HTR-8/SVneo (cell line): ENCODE data around the gene PCDHGA7.
A peak's percentile ranks its signal among the peaks of the same experiment; 100 is the strongest.
"Not testable (repeated sequence)": the region's sequence is repeated elsewhere in the genome, so short reads cannot be mapped to it uniquely, and the experiment has no call there.

Experiments used
- DNase-seq: peaks from one replicate; pipeline ENCODE4 v3.0.0; 2011; ENCODE audit warnings: low spot score, mixed read lengths; ENCODE audit not compliant: insufficient read length
- FAIRE-seq: peaks from 2 replicates; lab custom pipeline; 2011; peaks lifted over from hg19 to GRCh38; lab: Jason Lieb, UNC

PCDHGA7 gene

DNA sequence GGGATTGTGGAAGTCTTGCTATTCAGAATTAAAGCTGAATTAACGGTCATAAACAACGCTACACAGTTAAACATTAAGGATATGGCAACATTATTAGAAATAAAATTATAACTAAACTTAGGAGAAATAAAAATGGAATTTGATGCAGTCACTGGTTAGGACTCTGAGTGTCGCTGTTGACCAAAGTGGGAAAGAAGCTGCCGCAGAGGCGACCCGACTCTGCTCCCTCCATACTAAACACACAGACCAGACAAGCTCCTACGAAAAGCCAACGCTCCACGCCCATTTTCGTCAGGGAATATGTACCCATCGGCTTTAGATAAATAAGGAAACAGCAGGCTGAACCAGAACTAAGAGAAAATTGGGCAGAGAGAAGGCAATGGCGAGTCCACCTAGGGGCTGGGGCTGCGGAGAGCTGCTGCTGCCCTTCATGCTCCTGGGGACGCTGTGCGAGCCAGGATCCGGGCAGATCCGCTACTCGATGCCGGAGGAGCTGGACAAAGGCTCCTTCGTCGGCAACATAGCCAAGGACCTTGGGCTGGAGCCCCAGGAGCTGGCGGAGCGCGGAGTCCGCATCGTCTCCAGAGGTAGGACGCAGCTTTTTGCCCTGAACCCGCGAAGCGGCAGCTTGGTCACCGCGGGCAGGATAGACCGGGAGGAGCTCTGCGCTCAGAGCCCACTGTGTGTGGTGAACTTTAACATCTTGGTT lies 18.4 kb upstream of the PCDHGA7 start, which contains the start of gene PCDHGA5:
TSS of gene PCDHGA5 (plus strand) at position 211 of the 709 bp plus-strand sequence. CDS start at position 380, 169 bp downstream.
- DNase-seq (no peak), FAIRE-seq (no peak)

DNA sequence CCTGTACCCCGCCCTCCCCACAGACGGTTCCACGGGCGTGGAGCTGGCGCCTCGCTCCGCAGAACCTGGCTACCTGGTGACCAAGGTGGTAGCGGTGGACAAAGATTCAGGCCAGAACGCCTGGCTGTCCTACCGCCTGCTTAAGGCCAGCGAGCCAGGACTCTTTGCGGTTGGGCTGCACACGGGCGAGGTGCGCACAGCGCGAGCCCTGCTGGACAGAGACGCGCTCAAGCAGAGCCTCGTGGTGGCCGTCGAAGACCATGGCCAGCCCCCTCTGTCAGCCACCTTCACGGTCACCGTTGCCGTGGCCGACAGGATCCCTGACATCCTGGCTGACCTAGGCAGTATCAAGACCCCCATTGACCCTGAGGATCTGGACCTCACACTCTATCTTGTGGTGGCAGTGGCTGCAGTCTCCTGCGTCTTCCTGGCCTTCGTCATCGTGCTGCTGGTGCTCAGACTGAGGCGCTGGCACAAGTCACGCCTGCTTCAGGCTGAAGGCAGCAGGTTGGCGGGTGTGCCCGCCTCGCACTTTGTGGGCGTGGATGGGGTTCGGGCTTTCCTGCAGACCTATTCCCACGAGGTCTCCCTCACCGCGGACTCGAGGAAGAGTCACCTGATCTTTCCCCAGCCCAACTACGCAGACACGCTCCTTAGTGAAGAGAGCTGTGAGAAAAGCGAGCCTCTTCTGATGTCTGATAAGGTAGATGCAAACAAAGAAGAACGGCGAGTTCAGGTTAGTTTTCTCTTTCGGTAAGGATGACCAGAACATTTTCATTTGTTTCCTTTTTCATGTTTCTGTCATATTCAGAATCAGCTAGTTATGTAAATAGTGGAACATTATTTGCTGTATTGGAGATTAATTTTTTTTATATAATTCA lies 16.3 kb upstream of the PCDHGA7 start:
- DNase-seq = no peak
- FAIRE-seq = no peak

DNA sequence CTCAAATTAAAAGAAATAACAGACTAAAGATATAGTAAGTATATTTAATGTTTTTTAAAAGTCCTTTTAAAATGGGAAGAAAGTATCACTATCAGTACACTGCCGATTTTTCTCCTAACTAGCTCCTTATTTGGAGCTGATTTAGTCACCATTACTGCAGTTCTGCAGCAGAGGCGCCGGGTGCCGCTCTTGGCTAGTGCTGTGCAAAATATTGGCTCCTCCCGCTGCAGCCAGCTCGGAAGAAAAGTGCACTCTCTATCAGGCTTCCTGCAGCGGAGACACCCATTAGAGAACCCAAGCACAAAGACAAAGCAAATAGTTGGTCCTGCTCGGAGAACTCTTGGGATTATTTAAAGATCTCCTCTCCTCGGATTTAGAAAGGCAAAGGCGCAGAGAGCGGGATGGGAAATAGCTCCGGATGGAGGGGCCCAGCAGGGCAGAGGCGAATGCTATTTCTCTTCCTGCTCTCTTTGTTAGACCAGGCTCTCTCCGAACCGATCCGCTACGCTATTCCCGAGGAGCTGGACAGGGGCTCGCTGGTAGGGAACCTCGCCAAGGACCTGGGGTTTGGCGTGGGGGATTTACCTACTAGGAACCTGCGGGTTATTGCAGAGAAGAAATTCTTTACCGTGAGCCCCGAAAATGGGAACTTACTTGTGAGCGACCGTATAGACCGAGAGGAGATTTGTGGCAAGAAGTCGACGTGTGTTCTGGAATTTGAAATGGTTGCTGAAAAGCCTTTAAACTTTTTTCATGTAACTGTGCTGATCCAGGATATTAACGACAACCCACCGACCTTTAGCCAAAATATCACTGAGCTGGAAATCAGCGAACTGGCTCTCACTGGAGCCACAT lies 12.3 kb upstream of the PCDHGA7 start, which contains the start of gene PCDHGB3:
TSS of gene PCDHGB3 (plus strand) at position 249 of the 855 bp plus-strand sequence. CDS start at position 402, 153 bp downstream.
- no peak for FAIRE-seq
- DNase-seq = no peak

- no peak for FAIRE-seq
- no peak for DNase-seq
These were observed 10.7 kb upstream of the PCDHGA7 start for GRCh38 chr5:141371572-141372475.

DNA sequence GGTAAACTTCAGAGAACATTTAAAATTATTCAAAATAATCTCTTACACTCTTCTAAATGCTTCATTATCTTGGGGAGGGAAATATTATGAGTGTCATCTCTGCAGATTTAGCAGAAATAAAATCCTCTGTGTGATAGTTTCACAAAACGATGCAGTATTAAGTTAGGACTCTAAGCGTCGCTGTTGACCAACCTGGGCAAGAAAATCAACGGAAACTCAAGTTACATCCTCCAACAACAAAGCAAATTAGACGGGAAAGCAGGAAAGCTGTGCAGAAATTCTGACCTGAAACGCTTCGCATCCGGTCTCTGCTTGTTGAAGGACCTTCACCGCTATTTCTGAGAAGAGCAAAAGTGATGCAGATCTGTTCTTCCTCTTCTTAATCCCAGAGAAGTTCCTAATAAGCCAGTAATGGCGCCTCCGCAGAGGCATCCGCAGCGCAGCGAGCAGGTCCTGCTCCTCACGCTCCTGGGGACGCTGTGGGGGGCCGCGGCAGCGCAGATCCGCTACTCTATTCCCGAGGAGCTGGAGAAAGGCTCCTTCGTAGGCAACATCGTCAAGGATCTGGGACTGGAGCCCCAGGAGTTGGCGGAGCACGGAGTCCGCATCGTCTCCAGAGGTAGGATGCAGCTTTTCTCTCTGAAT lies 8.7 kb upstream of the PCDHGA7 start, which contains the start of gene PCDHGA6:
TSS of gene PCDHGA6 (plus strand) at position 219 of the 645 bp plus-strand sequence. CDS start at position 412, 193 bp downstream.
- FAIRE-seq (no peak), DNase-seq (peak; percentile 41)

GRCh38 chr5:141374627-141375026 lies 7.9 kb upstream of the PCDHGA7 start:
- FAIRE-seq (no peak), DNase-seq (no peak)

DNA sequence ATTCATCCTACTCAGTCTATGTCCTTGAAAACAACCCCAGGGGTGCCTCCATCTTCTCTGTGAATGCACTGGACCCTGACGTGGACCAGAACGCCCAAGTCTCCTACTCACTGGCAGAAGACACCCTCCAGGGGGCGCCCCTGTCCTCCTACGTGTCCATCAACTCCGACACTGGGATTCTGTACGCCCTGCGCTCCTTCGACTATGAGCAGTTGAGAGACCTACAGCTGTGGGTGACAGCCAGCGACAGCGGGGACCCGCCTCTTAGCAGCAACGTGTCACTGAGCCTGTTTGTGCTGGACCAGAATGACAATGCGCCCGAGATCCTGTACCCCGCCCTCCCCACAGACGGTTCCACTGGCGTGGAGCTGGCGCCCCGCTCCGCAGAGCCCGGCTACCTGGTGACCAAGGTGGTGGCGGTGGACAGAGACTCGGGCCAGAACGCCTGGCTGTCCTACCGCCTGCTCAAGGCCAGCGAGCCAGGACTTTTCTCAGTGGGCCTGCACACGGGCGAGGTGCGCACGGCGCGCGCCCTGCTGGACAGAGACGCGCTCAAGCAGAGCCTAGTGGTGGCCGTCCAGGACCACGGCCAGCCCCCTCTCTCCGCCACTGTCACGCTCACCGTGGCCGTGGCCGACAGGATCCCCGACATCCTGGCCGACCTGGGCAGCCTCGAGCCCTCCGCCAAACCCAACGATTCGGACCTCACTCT lies 6.9 kb upstream of the PCDHGA7 start:
- DNase-seq, FAIRE-seq: not testable (repeated sequence)

DNA sequence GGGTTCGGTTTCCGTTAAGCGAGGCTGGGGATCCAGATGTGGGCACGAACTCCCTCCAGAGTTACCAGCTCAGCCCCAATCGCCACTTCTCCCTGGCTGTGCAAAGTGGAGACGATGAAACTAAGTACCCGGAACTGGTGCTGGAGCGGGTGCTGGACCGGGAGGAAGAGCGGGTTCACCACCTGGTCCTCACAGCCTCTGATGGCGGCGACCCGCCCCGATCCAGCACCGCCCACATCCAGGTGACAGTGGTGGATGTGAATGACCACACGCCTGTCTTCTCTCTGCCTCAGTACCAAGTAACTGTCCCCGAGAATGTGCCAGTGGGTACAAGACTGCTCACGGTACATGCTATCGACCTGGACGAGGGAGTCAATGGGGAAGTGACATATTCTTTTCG lies 803 bp downstream of the PCDHGA7 start:
- DNase-seq = no peak
- FAIRE-seq = no peak

DNA sequence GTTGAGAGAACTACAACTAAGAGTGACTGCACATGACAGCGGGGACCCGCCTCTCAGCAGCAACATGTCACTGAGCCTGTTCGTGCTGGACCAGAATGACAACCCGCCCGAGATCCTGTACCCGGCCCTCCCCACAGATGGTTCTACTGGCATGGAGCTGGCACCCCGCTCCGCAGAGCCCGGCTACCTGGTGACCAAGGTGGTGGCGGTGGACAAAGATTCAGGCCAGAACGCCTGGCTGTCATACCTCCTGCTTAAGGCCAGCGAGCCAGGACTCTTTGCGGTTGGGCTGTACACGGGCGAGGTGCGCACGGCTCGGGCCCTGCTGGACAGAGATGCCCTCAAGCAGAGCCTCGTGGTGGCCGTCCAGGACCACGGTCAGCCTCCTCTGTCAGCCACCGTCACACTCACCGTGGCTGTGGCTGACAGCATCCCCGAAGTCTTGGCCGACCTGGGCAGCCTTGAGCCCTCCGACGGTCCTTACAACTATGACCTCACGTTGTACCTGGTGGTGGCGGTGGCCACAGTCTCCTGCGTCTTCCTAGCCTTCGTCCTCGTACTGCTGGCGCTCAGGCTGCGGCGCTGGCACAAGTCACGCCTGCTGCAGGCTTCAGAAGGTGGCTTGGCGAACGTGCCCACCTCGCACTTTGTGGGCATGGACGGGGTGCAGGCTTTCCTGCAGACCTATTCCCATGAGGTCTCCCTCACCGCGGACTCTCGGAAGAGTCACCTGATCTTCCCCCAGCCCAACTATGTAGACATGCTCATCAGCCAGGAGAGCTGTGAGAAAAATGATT lies 2.1 kb downstream of the PCDHGA7 start:
- DNase-seq (no peak), FAIRE-seq (peak; percentile 20)

DNA sequence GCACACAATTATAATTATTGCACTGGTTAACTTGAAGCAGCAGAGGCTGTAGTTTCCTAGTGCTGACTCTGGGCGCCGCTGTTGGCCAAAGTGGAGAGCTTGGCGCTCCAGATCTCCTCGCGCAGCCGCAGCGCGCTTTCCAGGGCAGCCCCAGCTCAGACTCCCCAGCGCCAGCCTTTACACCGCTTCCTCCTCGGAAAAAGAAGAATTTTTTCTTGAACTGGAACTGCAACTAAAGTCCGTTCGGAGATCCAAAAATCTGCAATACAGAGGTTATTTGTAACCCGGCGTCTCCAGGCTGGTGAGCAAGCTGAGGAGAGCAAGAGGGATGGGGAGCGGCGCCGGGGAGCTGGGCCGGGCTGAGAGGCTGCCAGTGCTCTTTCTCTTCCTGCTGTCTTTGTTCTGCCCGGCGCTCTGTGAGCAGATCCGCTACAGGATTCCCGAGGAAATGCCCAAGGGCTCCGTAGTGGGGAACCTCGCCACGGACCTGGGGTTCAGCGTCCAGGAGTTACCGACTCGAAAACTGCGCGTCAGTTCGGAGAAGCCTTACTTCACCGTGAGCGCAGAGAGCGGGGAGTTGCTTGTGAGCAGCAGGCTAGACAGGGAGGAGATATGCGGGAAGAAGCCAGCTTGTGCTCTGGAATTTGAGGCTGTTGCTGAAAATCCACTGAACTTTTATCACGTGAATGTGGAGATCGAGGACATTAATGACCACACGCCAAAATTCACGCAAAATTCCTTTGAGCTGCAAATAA lies 5.2 kb downstream of the PCDHGA7 start, which contains the start of gene PCDHGB4:
TSS of gene PCDHGB4 (plus strand) at position 142 of the 755 bp plus-strand sequence. CDS start at position 329, 187 bp downstream.
- DNase-seq = peak; percentile 34
- FAIRE-seq = peak; percentile 93

DNA sequence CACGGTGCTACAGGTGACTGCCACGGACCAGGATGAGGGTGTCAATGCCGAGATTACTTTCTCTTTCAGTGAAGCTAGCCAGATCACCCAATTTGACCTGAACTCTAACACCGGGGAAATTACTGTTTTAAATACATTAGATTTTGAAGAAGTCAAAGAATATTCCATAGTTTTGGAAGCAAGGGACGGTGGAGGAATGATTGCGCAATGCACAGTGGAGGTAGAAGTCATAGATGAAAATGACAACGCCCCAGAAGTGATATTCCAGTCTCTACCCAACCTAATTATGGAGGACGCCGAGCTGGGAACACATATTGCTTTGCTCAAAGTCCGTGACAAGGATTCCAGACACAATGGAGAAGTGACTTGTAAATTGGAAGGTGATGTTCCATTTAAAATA lies 6.1 kb downstream of the PCDHGA7 start:
- FAIRE-seq (no peak), DNase-seq (no peak)

DNA sequence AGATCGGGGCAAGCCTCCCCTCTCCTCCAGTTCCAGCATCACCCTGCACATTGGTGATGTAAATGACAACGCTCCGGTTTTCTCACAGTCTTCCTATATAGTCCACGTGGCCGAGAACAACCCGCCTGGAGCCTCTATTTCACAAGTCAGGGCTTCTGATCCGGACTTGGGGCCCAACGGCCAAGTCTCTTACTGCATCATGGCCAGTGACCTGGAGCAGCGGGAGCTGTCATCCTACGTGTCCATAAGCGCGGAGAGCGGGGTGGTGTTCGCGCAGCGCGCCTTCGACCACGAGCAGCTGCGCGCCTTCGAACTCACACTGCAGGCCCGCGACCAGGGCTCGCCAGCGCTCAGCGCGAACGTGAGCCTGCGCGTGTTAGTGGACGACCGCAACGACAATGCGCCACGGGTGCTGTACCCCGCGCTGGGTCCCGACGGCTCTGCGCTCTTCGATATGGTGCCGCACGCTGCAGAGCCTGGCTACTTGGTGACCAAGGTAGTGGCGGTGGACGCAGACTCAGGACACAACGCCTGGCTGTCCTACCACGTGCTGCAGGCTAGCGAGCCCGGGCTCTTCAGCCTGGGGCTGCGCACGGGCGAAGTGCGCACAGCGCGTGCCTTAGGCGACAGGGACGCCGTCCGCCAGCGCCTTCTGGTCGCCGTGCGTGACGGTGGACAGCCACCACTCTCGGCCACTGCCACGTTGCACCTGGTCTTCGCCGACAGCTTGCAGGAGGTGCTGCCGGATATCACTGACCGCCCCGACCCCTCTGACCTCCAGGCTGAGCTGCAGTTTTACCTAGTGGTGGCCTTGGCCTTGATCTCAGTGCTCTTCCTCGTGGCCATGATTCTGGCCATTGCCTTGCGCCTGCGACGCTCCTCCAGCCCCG lies 6.9 kb downstream of the PCDHGA7 start:
- FAIRE-seq (no peak), DNase-seq (no peak)

GRCh38 chr5:141392429-141393198 lies 10.1 kb downstream of the PCDHGA7 start, which contains the start of gene PCDHGA8:
Gene PCDHGA8, plus strand, starts transcription at chr5:141392633. Its CDS starts 181 bp downstream, at chr5:141392814.
- no peak for DNase-seq
- FAIRE-seq = no peak

DNA sequence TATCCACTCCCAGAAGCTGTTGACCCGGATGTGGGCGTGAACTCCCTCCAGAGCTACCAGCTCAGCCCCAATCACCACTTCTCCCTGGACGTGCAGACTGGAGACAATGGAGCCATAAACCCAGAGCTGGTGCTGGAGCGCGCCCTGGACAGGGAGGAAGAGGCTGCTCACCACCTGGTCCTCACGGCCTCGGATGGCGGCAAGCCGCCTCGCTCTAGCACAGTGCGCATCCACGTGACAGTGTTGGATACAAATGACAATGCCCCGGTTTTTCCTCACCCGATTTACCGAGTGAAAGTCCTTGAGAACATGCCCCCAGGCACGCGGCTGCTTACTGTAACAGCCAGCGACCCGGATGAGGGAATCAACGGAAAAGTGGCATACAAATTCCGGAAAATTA lies 10.7 kb downstream of the PCDHGA7 start:
- DNase-seq (no peak), FAIRE-seq (no peak)
